ENCODE data around the gene AKR1B1. TPM values are rescaled to one million over a fixed set of nuclear protein-coding genes. Genes with fewer than 3 reads are reported as not detected.
"Not testable (repeated sequence)": the region's sequence is repeated elsewhere in the genome, so short reads cannot be mapped to it uniquely, and the experiment has no call there.

Gene AKR1B1
- 100 to 1,000 TPM in 3 of 4 donors, 10 to 100 TPM in 1; 95.5 to 117 (median 107) TPM for polyA plus RNA-seq (ENCODE audit: insufficient read length in 4 of 4)

GRCh38 chr7:134458806-134459698, at the start of gene AKR1B1:
TSS of gene AKR1B1 (minus strand) at chr7:134459100. CDS start at chr7:134459062, 38 bp downstream.
- DNase-seq (ENCODE audit: low read depth in 4 of 4, low spot score in 2 of 4) = peak; percentile 48 to 82 (median 72)

GRCh38 chr7:134505856-134506255, 47.0 kb upstream of the AKR1B1 start:
- no peak for DNase-seq (ENCODE audit: low read depth in 4 of 4, low spot score in 2 of 4)

- no peak for DNase-seq (ENCODE audit: low read depth in 4 of 4, low spot score in 2 of 4)
These were observed 45.8 kb upstream of the AKR1B1 start for GRCh38 chr7:134504660-134505164.

GRCh38 chr7:134502463-134503371, 43.8 kb upstream of the AKR1B1 start:
- DNase-seq (ENCODE audit: low read depth in 4 of 4, low spot score in 2 of 4) = no peak

- DNase-seq (ENCODE audit: low read depth in 4 of 4, low spot score in 2 of 4) = no peak
These were observed 42.1 kb upstream of the AKR1B1 start for GRCh38 chr7:134500982-134501381.

- no peak for DNase-seq (ENCODE audit: low read depth in 4 of 4, low spot score in 2 of 4)
These were observed 41.5 kb upstream of the AKR1B1 start for GRCh38 chr7:134500406-134500805.

GRCh38 chr7:134495546-134495945, 36.6 kb upstream of the AKR1B1 start:
- DNase-seq (ENCODE audit: low read depth in 4 of 4, low spot score in 2 of 4) = no peak

- no peak for DNase-seq (ENCODE audit: low read depth in 4 of 4, low spot score in 2 of 4)
These were observed 34.2 kb upstream of the AKR1B1 start for GRCh38 chr7:134493091-134493490.

GRCh38 chr7:134487721-134488120, 28.8 kb upstream of the AKR1B1 start:
- not testable (repeated sequence) for DNase-seq (ENCODE audit: low read depth in 4 of 4, low spot score in 2 of 4)

GRCh38 chr7:134485203-134485602, 26.3 kb upstream of the AKR1B1 start:
- DNase-seq (ENCODE audit: low read depth in 4 of 4, low spot score in 2 of 4) = no peak

GRCh38 chr7:134483296-134483695, 24.4 kb upstream of the AKR1B1 start:
- no peak for DNase-seq (ENCODE audit: low read depth in 4 of 4, low spot score in 2 of 4)

- no peak for DNase-seq (ENCODE audit: low read depth in 4 of 4, low spot score in 2 of 4)
These were observed 24.0 kb upstream of the AKR1B1 start for GRCh38 chr7:134482858-134483257.

GRCh38 chr7:134481167-134481566, 22.3 kb upstream of the AKR1B1 start:
- no peak for DNase-seq (ENCODE audit: low read depth in 4 of 4, low spot score in 2 of 4)

- no peak for DNase-seq (ENCODE audit: low read depth in 4 of 4, low spot score in 2 of 4)
These were observed 21.8 kb upstream of the AKR1B1 start for GRCh38 chr7:134480730-134481129.

- DNase-seq (ENCODE audit: low read depth in 4 of 4, low spot score in 2 of 4) = no peak
These were observed 21.3 kb upstream of the AKR1B1 start for GRCh38 chr7:134480202-134480601.

- no peak for DNase-seq (ENCODE audit: low read depth in 4 of 4, low spot score in 2 of 4)
These were observed 19.8 kb upstream of the AKR1B1 start for GRCh38 chr7:134478707-134479106.

GRCh38 chr7:134477954-134478353, 19.1 kb upstream of the AKR1B1 start:
- DNase-seq (ENCODE audit: low read depth in 4 of 4, low spot score in 2 of 4) = no peak

- DNase-seq (ENCODE audit: low read depth in 4 of 4, low spot score in 2 of 4) = no peak
These were observed 17.1 kb upstream of the AKR1B1 start for GRCh38 chr7:134476044-134476443.

GRCh38 chr7:134474828-134475227, 15.9 kb upstream of the AKR1B1 start:
- no peak for DNase-seq (ENCODE audit: low read depth in 4 of 4, low spot score in 2 of 4)

- no peak for DNase-seq (ENCODE audit: low read depth in 4 of 4, low spot score in 2 of 4)
These were observed 15.0 kb upstream of the AKR1B1 start for GRCh38 chr7:134473861-134474291.

All from left renal cortex interstitium (tissue), 4 donors.